GM12878 (cell line): ENCODE measurements around the gene NPAS2. TPM values are rescaled to one million over a fixed set of nuclear protein-coding genes. Genes with fewer than 3 reads are reported as not detected.

Source experiments
- ATAC-seq: fragments of 200-7000 bp; cut with Tn5 transposase; 3 replicates; pipeline ENCODE4 v1.9.1; 2020; ENCODE audit warnings: mild to moderate bottlenecking, moderate library complexity
- BruUV-seq: library from RNA; stranded (reverse); fragments of 400-500 nt; replicated peaks from 2 replicates; lab custom pipeline; 2021; lab: Mats Ljungman, UMichigan
- CTCF ChIA-PET: fragments of 300-600 bp; sonication (Branson Sonifier 250); formaldehyde crosslinking; extraction: SDS; loops from one replicate; lab custom pipeline; 2021; ENCODE audit warnings: inconsistent platforms; lab: Yijun Ruan, JAX
- POLR2A ChIA-PET: fragments of 350-600 bp; formaldehyde crosslinking; extraction: SDS; loops from one replicate; lab custom pipeline; 2021; ENCODE audit warnings: inconsistent platforms; lab: Charles Lee
- RAD21 ChIA-PET: fragments of 300-600 bp; sonication (Branson Sonifier 250); formaldehyde crosslinking; loops from one replicate; lab custom pipeline; 2023; ENCODE audit warnings: antibody characterized with exemption; ENCODE audit not compliant: unreplicated experiment; lab: Charles Lee
- SMC1A ChIA-PET: fragments of 300-600 bp; sonication (Branson Sonifier 250); formaldehyde crosslinking; loops from one replicate; lab custom pipeline; 2023; ENCODE audit not compliant: unreplicated experiment, uncharacterized antibody; lab: Charles Lee
- DNase-seq: peaks from one replicate; pipeline ENCODE4 v3.0.0-alpha.2; 2011; ENCODE audit warnings: low read depth, low spot score
- FAIRE-seq: peaks from 3 replicates; lab custom pipeline; 2011; peaks lifted over from hg19 to GRCh38; lab: Jason Lieb, UNC
- H2AFZ ChIP-seq: 2 replicates; pipeline ENCODE4 v1.6.0; 2011; ENCODE audit warnings: low read depth, low read length, control low read depth; ENCODE audit not compliant: control insufficient read depth
- H3K27ac ChIP-seq: 2 replicates; pipeline ENCODE4 v1.5.1; 2011; ENCODE audit warnings: control low read depth; ENCODE audit not compliant: control insufficient read depth, insufficient read depth
- H3K27me3 ChIP-seq, 2 experiments: replicated peaks in 1 of 2; 2 replicates each; pipeline versions ENCODE4 v1.6.0 to v1.6.1; 2011; ENCODE audit warnings: low read length in 1 of 2; ENCODE audit not compliant: control insufficient read depth in 2 of 2, insufficient read depth in 2 of 2
- H3K36me3 ChIP-seq, 2 experiments: 2 replicates each; pipeline ENCODE4 v1.5.1; 2011; ENCODE audit warnings: low read length in 1 of 2; ENCODE audit not compliant: control insufficient read depth in 2 of 2, insufficient read depth in 2 of 2
- H3K4me1 ChIP-seq: 2 replicates; pipeline ENCODE4 v1.6.1; 2011; ENCODE audit warnings: mild to moderate bottlenecking, low read length, moderate library complexity, mixed read lengths; ENCODE audit not compliant: control insufficient read depth, insufficient read depth
- H3K4me2 ChIP-seq: 2 replicates; pipeline ENCODE4 v1.6.0; 2011; ENCODE audit warnings: control low read depth; ENCODE audit not compliant: control insufficient read depth, insufficient read depth
- H3K4me3 ChIP-seq: fragments of 200-600 bp; sonication (generic); 2 replicates; pipeline ENCODE4 v1.5.1; 2016
- H3K79me2 ChIP-seq: 2 replicates; pipeline ENCODE4 v1.6.0; 2011; ENCODE audit warnings: low read length; ENCODE audit not compliant: control insufficient read depth, insufficient read depth
- H3K9ac ChIP-seq: 2 replicates; pipeline ENCODE4 v1.8.0; 2011; ENCODE audit warnings: low read length, control low read depth, mixed read lengths; ENCODE audit not compliant: control insufficient read depth, insufficient read depth
- H3K9me3 ChIP-seq: replicated peaks from 3 replicates; pipeline ENCODE4 v1.5.1; 2011; ENCODE audit warnings: mild to moderate bottlenecking, low read length; ENCODE audit not compliant: control insufficient read depth, insufficient read depth
- H4K20me1 ChIP-seq: 2 replicates; pipeline ENCODE4 v1.6.0; 2011; ENCODE audit not compliant: control insufficient read depth, insufficient read depth
- DPF2 ChIP-seq: fragments of 450-650 bp; IDR thresholded peaks from 2 replicates; pipeline ENCODE4 v1.6.1; 2017; ENCODE audit warnings: mild to moderate bottlenecking
- EZH2 ChIP-seq: IDR thresholded peaks from 2 replicates; pipeline ENCODE4 v1.6.1; 2012; ENCODE audit warnings: low read depth, mild to moderate bottlenecking, control low read depth, inconsistent platforms, low read length, borderline replicate concordance; ENCODE audit not compliant: control insufficient read depth
- WGBS: methylation state at CpG from one replicate; pipeline ENCODE4 v1.1.6; 2016; ENCODE audit warnings: low lambda C conversion rate; ENCODE audit not compliant: insufficient replicate concordance, insufficient coverage; ENCODE audit errors: missing lambda C conversion rate; 5-methylcytosine and 5-hydroxymethylcytosine counted together
- in situ Hi-C: fragments of 300-500 bp; cut with MboI; formaldehyde crosslinking; loops from 9 replicates; pipeline ENCODE4 v1.14.3; 2018; ENCODE audit warnings: mixed read lengths
- intact Hi-C: fragments of 100-400 bp; cut with micrococcal nuclease; formaldehyde crosslinking; loops from one replicate; pipeline ENCODE4 v1.14.2; 2022; ENCODE audit not compliant: unreplicated experiment
- polyA plus RNA-seq, 11 experiments: library from polyadenylated mRNA; depleted of rRNA in 4 of 11; unstranded in 6 of 11; stranded (reverse) in 5 of 11; fragments of >200 nt; fragmentation: Nextera tagmentation in 4 of 11; fragmentation: Illumina TruSeq in 1 of 11; extraction: Ambion mirVana in 4 of 11; extraction: Trizol in 1 of 11; gene quantifications; 1 replicate in 1 of 11; 2 replicates in 10 of 11; pipeline versions ENCODE4 v1.2.1 to v1.2.3, GENCODE V29; 2011 to 2016; ENCODE audit warnings: inconsistent platforms in 2 of 11, missing spikeins in 2 of 11, low read depth in 1 of 11
- total RNA-seq, 4 experiments: library from RNA; depleted of rRNA in 3 of 4; stranded (reverse); fragments of >200 nt in 3 of 4; fragmentation: Illumina TruSeq in 1 of 4; extraction: Trizol in 1 of 4; gene quantifications; 2 replicates each; pipeline versions ENCODE4 v1.2.1 to v1.2.3, GENCODE V29; 2013 to 2021
- TF ChIP-seq, protein P1 (sequence below): IDR thresholded peaks from 2 replicates; pipeline ENCODE4 v1.6.1; 2011; ENCODE audit warnings: mild to moderate bottlenecking, low read depth, low read length, moderate library complexity; ENCODE audit not compliant: insufficient replicate concordance
- TF ChIP-seq, protein P2 (sequence below): fragments of 450-650 bp; formaldehyde crosslinking; IDR thresholded peaks from 2 replicates; pipeline ENCODE4 v1.4.0; 2020; ENCODE audit warnings: mild to moderate bottlenecking, moderate library complexity

Gene NPAS2
- total and polyA plus RNA-seq, 10 of the 15 experiments (the other 5 are each of a cell fraction or from before 2014, with no cell fraction given), result 0.08 TPM; not detected in 9

GRCh38 chr2:100989666-100990065 is 169.7 kb downstream of the NPAS2 start:
- no peak for ATAC-seq
- WGBS, result 41% methylated on average over 3 of the region's 3 CpGs
- SMC1A ChIA-PET, result interaction anchor here (1.0 kb wide), 1 partner anchor 564 kb away, joined by 3 read pairs; no protein-coding TSS in a partner anchor
- CTCF ChIA-PET, result interaction anchor here (6.5 kb wide), 1 partner anchor 383 kb away, joined by 73 read pairs; no protein-coding TSS in a partner anchor
- H3K9me3 ChIP-seq, result no peaks in the 10 kb centered on the region
- no peaks in the 10 kb centered on the region for H3K36me3 ChIP-seq
- no peak for DNase-seq
- no peaks in the 10 kb centered on the region for H3K27me3 ChIP-seq
- intact Hi-C loops, result loop anchor here (5.0 kb wide), 1 partner anchor 727 kb away; no protein-coding TSS in a partner anchor
- RAD21 ChIA-PET, result no interaction called here
- H3K4me3 ChIP-seq, result no peak overlapping the region
- no TSS peak for BruUV-seq
- H4K20me1 ChIP-seq, result no peaks in the 10 kb centered on the region
- H3K27ac ChIP-seq, result no peak overlapping the region
- TF ChIP-seq, protein P1, sequence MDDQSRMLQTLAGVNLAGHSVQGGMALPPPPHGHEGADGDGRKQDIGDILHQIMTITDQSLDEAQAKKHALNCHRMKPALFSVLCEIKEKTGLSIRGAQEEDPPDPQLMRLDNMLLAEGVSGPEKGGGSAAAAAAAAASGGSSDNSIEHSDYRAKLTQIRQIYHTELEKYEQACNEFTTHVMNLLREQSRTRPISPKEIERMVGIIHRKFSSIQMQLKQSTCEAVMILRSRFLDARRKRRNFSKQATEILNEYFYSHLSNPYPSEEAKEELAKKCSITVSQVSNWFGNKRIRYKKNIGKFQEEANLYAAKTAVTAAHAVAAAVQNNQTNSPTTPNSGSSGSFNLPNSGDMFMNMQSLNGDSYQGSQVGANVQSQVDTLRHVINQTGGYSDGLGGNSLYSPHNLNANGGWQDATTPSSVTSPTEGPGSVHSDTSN, result no peak
- TF ChIP-seq DPF2 (no peak), EZH2 (no peak)
- TF ChIP-seq, protein P2, sequence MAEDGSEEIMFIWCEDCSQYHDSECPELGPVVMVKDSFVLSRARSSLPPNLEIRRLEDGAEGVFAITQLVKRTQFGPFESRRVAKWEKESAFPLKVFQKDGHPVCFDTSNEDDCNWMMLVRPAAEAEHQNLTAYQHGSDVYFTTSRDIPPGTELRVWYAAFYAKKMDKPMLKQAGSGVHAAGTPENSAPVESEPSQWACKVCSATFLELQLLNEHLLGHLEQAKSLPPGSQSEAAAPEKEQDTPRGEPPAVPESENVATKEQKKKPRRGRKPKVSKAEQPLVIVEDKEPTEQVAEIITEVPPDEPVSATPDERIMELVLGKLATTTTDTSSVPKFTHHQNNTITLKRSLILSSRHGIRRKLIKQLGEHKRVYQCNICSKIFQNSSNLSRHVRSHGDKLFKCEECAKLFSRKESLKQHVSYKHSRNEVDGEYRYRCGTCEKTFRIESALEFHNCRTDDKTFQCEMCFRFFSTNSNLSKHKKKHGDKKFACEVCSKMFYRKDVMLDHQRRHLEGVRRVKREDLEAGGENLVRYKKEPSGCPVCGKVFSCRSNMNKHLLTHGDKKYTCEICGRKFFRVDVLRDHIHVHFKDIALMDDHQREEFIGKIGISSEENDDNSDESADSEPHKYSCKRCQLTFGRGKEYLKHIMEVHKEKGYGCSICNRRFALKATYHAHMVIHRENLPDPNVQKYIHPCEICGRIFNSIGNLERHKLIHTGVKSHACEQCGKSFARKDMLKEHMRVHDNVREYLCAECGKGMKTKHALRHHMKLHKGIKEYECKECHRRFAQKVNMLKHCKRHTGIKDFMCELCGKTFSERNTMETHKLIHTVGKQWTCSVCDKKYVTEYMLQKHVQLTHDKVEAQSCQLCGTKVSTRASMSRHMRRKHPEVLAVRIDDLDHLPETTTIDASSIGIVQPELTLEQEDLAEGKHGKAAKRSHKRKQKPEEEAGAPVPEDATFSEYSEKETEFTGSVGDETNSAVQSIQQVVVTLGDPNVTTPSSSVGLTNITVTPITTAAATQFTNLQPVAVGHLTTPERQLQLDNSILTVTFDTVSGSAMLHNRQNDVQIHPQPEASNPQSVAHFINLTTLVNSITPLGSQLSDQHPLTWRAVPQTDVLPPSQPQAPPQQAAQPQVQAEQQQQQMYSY, result no peak
- no peaks in the 10 kb centered on the region for H3K4me1 ChIP-seq
- no peak overlapping the region for H3K4me2 ChIP-seq
- H3K9ac ChIP-seq, result no peak overlapping the region
- in situ Hi-C loops, result loop anchor here (10.0 kb wide), 4 partner anchors 255 to 725 kb away; no protein-coding TSS in a partner anchor
- H3K79me2 ChIP-seq, result no peaks in the 10 kb centered on the region
- POLR2A ChIA-PET, result no interaction called here
- FAIRE-seq, result no peak
- no peak overlapping the region for H2AFZ ChIP-seq
